Suppressor macrophage (primary cell): Measurements from ENCODE around the gene ADGRA1.
A peak's percentile ranks its signal among the peaks of the same experiment; 100 is the strongest.
"Not testable (repeated sequence)": the region's sequence is repeated elsewhere in the genome, so short reads cannot be mapped to it uniquely, and the experiment has no call there.

Experiments
- DNase-seq, 4 experiments: peaks; one replicate each; pipeline ENCODE4 v3.0.0-alpha.2; 2020 to 2022

ADGRA1 gene

DNA sequence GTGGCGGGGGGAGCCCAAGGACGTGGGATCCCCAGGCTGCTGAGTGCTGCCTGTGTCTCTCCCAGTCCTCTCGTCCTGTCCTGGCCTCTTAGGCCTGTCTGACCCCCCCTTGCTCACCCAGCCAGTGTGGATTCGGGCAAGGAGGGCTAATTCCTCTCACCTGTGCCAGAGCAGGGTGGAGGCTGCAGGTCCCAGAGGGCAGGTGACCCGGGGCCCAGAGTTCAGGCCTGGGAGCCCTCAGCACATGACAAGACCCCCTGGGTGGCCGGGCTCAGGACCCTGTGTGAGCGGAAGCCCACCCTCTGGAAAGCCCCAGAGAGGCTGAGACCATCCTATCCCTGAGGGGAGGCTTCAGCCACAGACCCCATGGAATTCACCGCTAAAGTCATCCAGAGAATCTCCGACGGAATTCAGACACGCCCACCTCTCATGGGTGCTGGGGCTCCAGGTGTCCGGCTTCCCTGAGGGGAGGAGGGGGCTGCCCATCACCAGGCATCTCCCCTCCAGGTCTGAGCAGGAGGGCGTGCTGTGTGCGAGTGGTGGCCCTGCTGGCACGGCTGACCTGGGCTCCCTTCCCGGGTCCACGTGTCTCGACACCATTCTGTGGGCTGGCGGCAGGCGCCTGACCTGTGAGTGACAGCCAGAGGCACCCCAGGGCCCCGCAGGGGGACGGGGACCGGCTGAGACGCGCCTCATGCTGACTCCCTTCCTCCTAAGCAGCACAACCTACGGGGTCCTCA, 77.3 kb downstream of the ADGRA1 start:
- DNase-seq = no peak

DNA sequence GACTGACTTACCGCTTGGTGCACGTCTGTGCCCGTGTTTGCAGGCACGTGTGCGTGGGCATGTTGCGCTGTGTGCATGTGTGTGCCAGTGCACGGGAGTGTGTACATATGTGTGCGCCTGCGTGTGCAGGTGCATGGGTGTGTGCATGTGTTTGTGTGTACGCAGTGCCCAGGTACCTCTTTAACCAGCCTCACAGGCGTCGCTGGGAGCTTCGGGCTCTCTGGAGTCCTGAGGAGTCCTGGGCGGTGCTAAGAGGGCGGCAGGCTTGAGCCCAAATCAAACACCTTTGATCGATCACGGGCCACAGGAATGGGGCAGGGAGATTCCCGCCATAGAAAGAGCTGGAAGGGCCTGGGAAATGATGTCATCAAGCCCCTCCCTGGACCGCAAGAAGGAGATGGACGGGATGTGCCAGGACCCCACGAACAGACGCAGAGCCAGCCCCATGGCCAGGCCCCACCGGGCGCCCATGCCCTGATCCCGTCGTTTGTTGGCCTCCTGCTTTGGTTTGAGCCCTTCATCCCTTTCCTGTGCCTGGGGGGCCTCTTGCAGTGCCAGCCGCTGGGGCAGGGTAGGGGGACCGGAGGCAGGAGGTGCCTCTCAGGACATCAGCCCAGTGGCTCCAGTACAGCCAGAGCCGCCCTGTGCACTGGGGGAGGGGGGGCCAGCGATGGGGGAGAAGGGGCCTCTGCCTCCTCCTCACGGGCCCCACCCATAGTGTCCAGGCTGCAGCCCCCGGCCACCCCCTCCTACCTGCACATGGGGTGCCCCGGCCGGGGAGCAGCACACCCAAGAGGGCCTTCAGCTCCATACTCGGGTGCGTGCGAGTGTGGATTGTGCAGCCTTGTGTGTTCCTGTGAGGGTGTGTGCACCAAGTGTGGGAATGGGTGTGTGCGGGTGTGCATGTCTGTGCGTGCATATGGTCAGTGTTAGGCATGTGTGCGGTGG, 78.1 kb downstream of the ADGRA1 start:
- DNase-seq = no peak

GRCh38 chr10:133166504-133166827, 78.7 kb downstream of the ADGRA1 start:
- DNase-seq = no peak

- no peak for DNase-seq
Observed at GRCh38 chr10:133166828-133167692, 79.3 kb downstream of the ADGRA1 start.

GRCh38 chr10:133167693-133168616, 80.2 kb downstream of the ADGRA1 start:
- DNase-seq = no peak

- no peak for DNase-seq
Observed at GRCh38 chr10:133168617-133169031, 80.9 kb downstream of the ADGRA1 start.

GRCh38 chr10:133169173-133169947, 81.6 kb downstream of the ADGRA1 start:
- DNase-seq = no peak

GRCh38 chr10:133170092-133170491, 82.4 kb downstream of the ADGRA1 start:
- DNase-seq = no peak

- DNase-seq = peak; percentile 3 to 40 (median 32)
Observed at GRCh38 chr10:133173860-133174640, 86.3 kb downstream of the ADGRA1 start.

GRCh38 chr10:133174689-133175263, 87.1 kb downstream of the ADGRA1 start:
- DNase-seq = no peak

DNA sequence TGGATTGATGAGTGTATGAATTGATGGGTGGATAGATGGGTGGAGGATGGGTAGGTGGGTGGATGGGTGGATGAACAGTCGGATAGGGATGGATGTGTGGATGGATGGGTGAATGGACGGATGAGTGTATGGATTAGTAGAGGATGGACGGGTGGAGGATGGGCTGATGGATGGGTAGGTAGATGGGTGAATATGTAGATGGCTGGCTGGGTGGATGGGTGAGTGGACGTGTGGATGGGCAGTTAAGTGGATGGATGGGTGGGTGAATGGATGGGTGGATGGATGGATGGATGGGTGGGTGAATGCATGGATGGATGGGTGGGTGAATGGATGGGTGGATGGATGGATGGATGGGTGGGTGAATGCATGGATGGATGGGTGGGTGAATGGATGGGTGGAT, 87.9 kb downstream of the ADGRA1 start:
- not testable (repeated sequence) for DNase-seq

GRCh38 chr10:133176546-133176945, 88.8 kb downstream of the ADGRA1 start:
- DNase-seq = no peak

DNA sequence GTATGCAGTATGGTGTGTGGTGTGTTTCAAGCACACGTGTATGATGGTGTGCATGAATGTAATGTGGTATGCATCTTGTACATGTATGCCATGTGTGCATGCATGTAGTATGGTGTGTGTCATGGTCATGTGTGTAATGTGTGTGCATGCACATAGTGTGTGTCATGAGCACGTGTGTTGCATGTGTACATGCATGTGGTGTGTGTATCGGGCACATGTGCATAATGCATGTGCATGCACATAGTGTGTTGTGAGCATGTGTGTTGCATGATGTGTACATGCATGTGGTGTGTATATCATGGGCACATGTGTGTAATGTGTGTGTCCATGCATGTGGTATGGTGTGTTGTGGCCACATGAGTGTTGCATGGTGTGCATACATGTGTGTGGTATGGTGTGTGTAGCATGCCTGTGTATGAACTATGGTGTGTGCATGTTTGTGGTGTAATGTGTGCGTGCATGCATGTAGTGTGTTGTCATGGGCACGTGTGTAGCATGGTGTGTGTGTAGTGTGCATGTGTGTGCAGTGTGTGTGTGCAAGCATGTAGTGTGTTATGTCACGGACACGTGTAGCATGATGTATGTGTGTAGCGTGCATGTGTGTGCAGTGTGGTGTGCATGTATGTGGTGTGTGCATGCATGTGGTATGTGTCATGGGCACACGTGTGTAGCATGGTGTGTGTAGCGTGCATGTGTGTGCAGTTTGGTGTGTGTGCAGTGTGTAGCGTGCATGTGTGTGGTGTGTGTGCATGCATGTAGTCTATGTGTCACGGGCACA, 89.8 kb downstream of the ADGRA1 start:
- no peak for DNase-seq

DNA sequence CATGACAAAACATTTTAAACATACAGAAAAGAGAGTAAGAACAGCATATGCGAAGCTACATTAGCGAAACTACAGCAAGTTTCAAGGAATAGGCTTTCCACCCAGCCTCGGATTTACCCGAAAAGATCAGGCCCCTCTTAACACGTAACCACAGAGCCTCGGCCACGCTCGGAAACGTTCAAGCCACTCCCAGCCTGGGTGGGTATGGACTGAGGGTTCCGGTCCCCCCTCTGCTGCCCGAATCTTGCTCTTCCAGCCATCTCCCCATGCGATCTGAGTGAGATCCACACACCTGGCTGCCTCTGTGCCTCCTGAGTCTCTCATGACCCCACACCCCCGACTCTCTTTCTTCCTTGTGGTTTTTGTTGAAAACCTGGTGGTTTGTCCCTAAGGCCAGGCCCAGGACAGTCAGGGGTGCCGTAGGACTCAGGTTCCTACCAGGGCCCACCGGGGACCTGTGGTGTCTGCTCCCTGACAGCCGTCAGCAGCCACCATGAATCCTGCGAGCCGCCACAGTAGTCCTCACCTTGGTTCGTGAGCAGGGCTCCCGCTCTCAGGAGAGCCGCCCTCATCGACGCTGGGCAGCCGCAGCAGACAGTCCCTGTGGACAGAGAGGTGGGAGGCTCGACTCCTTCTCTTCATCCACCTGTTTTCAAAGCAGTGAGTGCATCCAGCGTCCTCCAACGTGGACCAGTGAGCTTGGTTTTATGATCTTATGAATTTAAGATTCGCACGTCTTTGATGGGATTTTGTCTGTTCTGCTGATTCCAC, 90.8 kb downstream of the ADGRA1 start:
- no peak for DNase-seq

DNA sequence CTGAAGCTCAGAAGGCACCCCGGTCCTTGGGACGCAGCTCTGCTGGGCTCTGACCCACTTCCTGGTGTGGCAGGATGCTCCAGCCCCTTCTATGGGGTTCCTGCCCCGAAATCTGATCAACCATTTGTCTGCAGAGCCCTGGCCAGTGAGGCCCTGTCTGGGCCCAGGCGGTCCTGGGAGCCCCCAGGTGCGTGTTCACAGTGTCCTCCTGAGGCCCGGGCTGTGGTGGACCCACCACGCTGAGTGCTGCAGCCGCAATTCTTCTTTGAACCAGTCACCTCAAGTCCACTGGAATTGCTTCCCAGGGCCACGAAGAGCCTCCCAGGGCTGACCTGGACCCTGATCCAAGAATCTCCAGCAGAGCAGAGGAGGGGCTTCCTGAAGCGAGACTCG, 91.4 kb downstream of the ADGRA1 start:
- DNase-seq = no peak

GRCh38 chr10:133179651-133180050, 91.9 kb downstream of the ADGRA1 start:
- DNase-seq = no peak

GRCh38 chr10:133180192-133180964, 92.7 kb downstream of the ADGRA1 start:
- DNase-seq = no peak
